Sigmoid colon (tissue), 7 donors: ENCODE data around the gene SNX8. TPM values are rescaled to one million over a fixed set of nuclear protein-coding genes. Genes with fewer than 3 reads are reported as not detected.
"Not testable (repeated sequence)": the region's sequence is repeated elsewhere in the genome, so short reads cannot be mapped to it uniquely, and the experiment has no call there.

Source experiments
- DNase-seq: peaks from one replicate; pipeline ENCODE4 v3.0.0-alpha.2; 2019
- H3K27ac ChIP-seq, 4 donors: fragments of 200-600 bp; sonication (generic); one replicate each; pipeline ENCODE4 v1.5.1; 2016 to 2019; ENCODE audit warnings: mild to moderate bottlenecking in 1 of 4
- H3K27me3 ChIP-seq, 3 donors: fragments of 200-600 bp; sonication (generic); one replicate each; pipeline ENCODE4 v1.5.1; 2019; ENCODE audit warnings: mild to moderate bottlenecking in 1 of 3
- H3K36me3 ChIP-seq, 4 donors: fragments of 200-600 bp; sonication (generic); one replicate each; pipeline ENCODE4 v1.5.1; 2016 to 2019
- H3K4me1 ChIP-seq, 4 donors: fragments of 200-600 bp; sonication (generic); one replicate each; pipeline ENCODE4 v1.5.1; 2017 to 2019
- H3K4me3 ChIP-seq, 4 donors: fragments of 200-600 bp; sonication (generic); one replicate each; pipeline ENCODE4 v1.5.1; 2017 to 2019; ENCODE audit warnings: mild to moderate bottlenecking in 2 of 4, moderate library complexity in 1 of 4
- H3K9me3 ChIP-seq, 4 donors: fragments of 200-600 bp in 3 of 4; sonication (generic) in 3 of 4; one replicate each; pipeline versions ENCODE4 v1.5.1 to v1.6.1; 2013 to 2019
- CTCF ChIP-seq, 4 experiments: fragments of 450-650 bp in 3 of 4; fragments of 200-600 bp in 1 of 4; IDR thresholded peaks; one replicate each; pipeline ENCODE4 v1.5.1; 2016 to 2019; ENCODE audit warnings: antibody characterized with exemption in 4 of 4, mild to moderate bottlenecking in 3 of 4, moderate library complexity in 2 of 4
- EP300 ChIP-seq, 4 donors: sonication (generic); formaldehyde crosslinking; IDR thresholded peaks; one replicate each; pipeline ENCODE4 v1.6.1; 2017; ENCODE audit warnings: antibody characterized with exemption in 4 of 4
- POLR2A ChIP-seq, 2 donors: fragments of 450-650 bp; IDR thresholded peaks; one replicate each; pipeline ENCODE4 v1.6.1; 2016; ENCODE audit warnings: antibody characterized with exemption in 2 of 2, mild to moderate bottlenecking in 2 of 2, moderate library complexity in 2 of 2
- POLR2AphosphoS5 ChIP-seq, 4 donors: sonication (generic); formaldehyde crosslinking; IDR thresholded peaks; one replicate each; pipeline ENCODE4 v1.6.1; 2017; ENCODE audit warnings: antibody characterized with exemption in 4 of 4
- WGBS, 2 donors: extraction: QIAGEN DNeasy Blood & Tissue Kit; methylation state at CpG; one replicate each; pipeline ENCODE4 v1.1.7; 2013; 5-methylcytosine and 5-hydroxymethylcytosine counted together
- intact Hi-C: fragments of 100-400 bp; cut with DNase I; formaldehyde crosslinking; loops from one replicate; pipeline ENCODE4 v1.15.1; 2023
- polyA plus RNA-seq, 3 donors: library from polyadenylated mRNA; stranded (reverse); fragments of 200-250 nt; gene quantifications; one replicate each; pipeline ENCODE4 v1.2.3, GENCODE V29; 2013
- total RNA-seq, 4 donors: library from RNA; depleted of rRNA; stranded (reverse); fragments of >200 nt; gene quantifications; one replicate each; pipeline ENCODE4 v1.1.0, GENCODE V29; 2016
- donor health status: healthy with polysubstance abuse.
- donor health status: Bipolar disorder and iron deficiency.
- donor health status: healthy.

SNX8 gene
- total and polyA plus RNA-seq, 7 donors, result 5.3 to 23.1 (median 10.2) TPM

GRCh38 chr7:2315787-2316186, 1.5 kb upstream of the SNX8 start:
- no peaks in the 10 kb centered on the region for H3K27me3 ChIP-seq
- no peaks in the 10 kb centered on the region for H3K36me3 ChIP-seq
- no peak for DNase-seq
- intact Hi-C loops, result no loop called here
- H3K4me3 ChIP-seq, result no peak overlapping the region
- H3K4me1 ChIP-seq, result peaks cover 0 to 12% (median 8%) of the 10 kb centered on the region in 4 donors
- no peak for TF ChIP-seq POLR2A (IDR thresholded peaks at IDR 0.05)
- no peak for TF ChIP-seq POLR2AphosphoS5 (IDR thresholded peaks at IDR 0.05)
- TF ChIP-seq EP300 (IDR thresholded peaks at IDR 0.05), result no peak
- TF ChIP-seq CTCF (IDR thresholded peaks at IDR 0.05), result no peak
- no peak overlapping the region for H3K27ac ChIP-seq
- H3K9me3 ChIP-seq, result no peaks in the 10 kb centered on the region
- 94 to 96% methylated on average over 1 of the region's 1 CpG for WGBS, 2 donors

GRCh38 chr7:2314956-2315530, 802 bp upstream of the SNX8 start:
- not testable (repeated sequence) for DNase-seq, H3K36me3 ChIP-seq, H3K27ac ChIP-seq, H3K27me3 ChIP-seq, H3K9me3 ChIP-seq
- H3K4me3 ChIP-seq, result peak overlapping the region in 3 of 4 donors; percentile 82 to 97 (median 96)
- WGBS, 2 donors, result 62 to 81% methylated on average over 3 of the region's 3 CpGs
- intact Hi-C loops, result loop anchor here (5.0 kb wide), 1 partner anchor 73 kb away; the partner anchor contains the start of genes MRM2 and NUDT1
- H3K4me1 ChIP-seq, result peaks cover 0 to 12% (median 8%) of the 10 kb centered on the region in 4 donors

- H3K4me1 ChIP-seq, result peaks cover 0 to 12% (median 8%) of the 10 kb centered on the region in 4 donors
- no peaks in the 10 kb centered on the region for H3K36me3 ChIP-seq
- no peaks in the 10 kb centered on the region for H3K27me3 ChIP-seq
- no peak for TF ChIP-seq CTCF (IDR thresholded peaks at IDR 0.05)
- TF ChIP-seq POLR2A (IDR thresholded peaks at IDR 0.05), result no peak
- TF ChIP-seq EP300 (IDR thresholded peaks at IDR 0.05), result no peak
- no peak for TF ChIP-seq POLR2AphosphoS5 (IDR thresholded peaks at IDR 0.05)
- DNase-seq, result peak; percentile 76
- H3K9me3 ChIP-seq, result no peaks in the 10 kb centered on the region
- peak overlapping the region; percentile 69 to 97 (median 89) for H3K4me3 ChIP-seq
- 17 to 20% methylated on average over 42 of the region's 42 CpGs for WGBS, 2 donors
- intact Hi-C loops, result loop anchor here (5.0 kb wide), 1 partner anchor 71 kb away; the partner anchor contains the start of genes MRM2 and NUDT1
- peak overlapping the region; percentile 72 to 78 (median 77) for H3K27ac ChIP-seq
Observed at GRCh38 chr7:2313450-2314208, 612 bp downstream of the SNX8 start.

- no peak overlapping the region for H3K27ac ChIP-seq
- H3K9me3 ChIP-seq, result no peaks in the 10 kb centered on the region
- WGBS, 2 donors, result 86 to 92% methylated on average over 17 of the region's 17 CpGs
- DNase-seq, result no peak
- H3K36me3 ChIP-seq, result no peaks in the 10 kb centered on the region
- TF ChIP-seq CTCF (IDR thresholded peaks at IDR 0.05), result no peak
- TF ChIP-seq POLR2AphosphoS5 (IDR thresholded peaks at IDR 0.05), result no peak
- TF ChIP-seq POLR2A (IDR thresholded peaks at IDR 0.05), result no peak
- TF ChIP-seq EP300 (IDR thresholded peaks at IDR 0.05), result no peak
- H3K4me1 ChIP-seq, result peaks cover 0 to 12% (median 8%) of the 10 kb centered on the region in 4 donors
- H3K27me3 ChIP-seq, result no peaks in the 10 kb centered on the region
- intact Hi-C loops, result loop anchor here (5.0 kb wide), 1 partner anchor 70 kb away; the partner anchor contains the start of genes MRM2 and NUDT1
- no peak overlapping the region for H3K4me3 ChIP-seq
Observed at GRCh38 chr7:2312267-2312929, 1.8 kb downstream of the SNX8 start.

GRCh38 chr7:2309889-2310331, 4.3 kb downstream of the SNX8 start:
- Histone ChIP-seq H3K4me1 (peaks cover 0 to 12% (median 9%) of the 10 kb centered on the region in 4 donors), H3K9me3 (no peaks in the 10 kb centered on the region), H3K36me3 (no peaks in the 10 kb centered on the region), H3K27me3 (no peaks in the 10 kb centered on the region), H3K4me3 (no peak overlapping the region), H3K27ac (peak overlapping the region in 1 of 4 donors; percentile 1)
- TF ChIP-seq EP300 (IDR thresholded peaks at IDR 0.05) (no peak), POLR2A (IDR thresholded peaks at IDR 0.05) (no peak), CTCF (IDR thresholded peaks at IDR 0.05) (no peak)
- WGBS, 2 donors, result 84 to 92% methylated on average over 20 of the region's 20 CpGs
- no peak for DNase-seq
- intact Hi-C loops, result loop anchor here (5.0 kb wide), 1 partner anchor 68 kb away; the partner anchor contains the start of genes MRM2 and NUDT1
